Neural cell (in vitro differentiated cells): ENCODE data around the gene FBXO21. TPM values are rescaled to one million over a fixed set of nuclear protein-coding genes. Genes with fewer than 3 reads are reported as not detected.

Experiments used
- H2AFZ ChIP-seq: fragments of 200-600, 300-800 bp; sonication (generic), shearing (Covaris generic); 2 replicates; pipeline ENCODE4 v1.6.0; 2014; ENCODE audit warnings: low read depth, mild to moderate bottlenecking, antibody characterized with exemption, low read length, moderate library complexity
- H3F3A ChIP-seq: fragments of 200-600 bp; shearing (Covaris generic); 2 replicates; pipeline ENCODE4 v1.6.1; 2016; ENCODE audit warnings: mild to moderate bottlenecking, moderate library complexity, mixed read lengths, antibody characterized with exemption, low read length; ENCODE audit not compliant: insufficient read depth, poor library complexity, severe bottlenecking
- H3K27ac ChIP-seq: fragments of 200-600, 300-800 bp; sonication (generic), shearing (Covaris generic); 2 replicates; pipeline ENCODE4 v1.5.1; 2014; ENCODE audit warnings: mild to moderate bottlenecking, low read length, moderate library complexity
- H3K27me3 ChIP-seq: fragments of 300-800, 200-600 bp; sonication (generic), shearing (Covaris generic); 2 replicates; pipeline ENCODE4 v1.6.0; 2014; ENCODE audit warnings: mild to moderate bottlenecking, low read depth, low read length, moderate library complexity; ENCODE audit not compliant: insufficient read depth
- H3K36me3 ChIP-seq: fragments of 300-800, 200-600 bp; sonication (generic), shearing (Covaris generic); 2 replicates; pipeline ENCODE4 v1.5.1; 2014; ENCODE audit warnings: mild to moderate bottlenecking, antibody characterized with exemption, low read length, moderate library complexity; ENCODE audit not compliant: insufficient read depth
- H3K4me2 ChIP-seq: fragments of 300-800, 200-600 bp; sonication (generic), shearing (Covaris generic); 2 replicates; pipeline ENCODE4 v1.6.0; 2014; ENCODE audit warnings: mild to moderate bottlenecking, low read length
- H3K4me3 ChIP-seq: fragments of 300-800, 200-600 bp; sonication (generic), shearing (Covaris generic); 2 replicates; pipeline ENCODE4 v1.5.1; 2014; ENCODE audit warnings: mild to moderate bottlenecking, low read length, moderate library complexity
- H3K79me2 ChIP-seq: fragments of 200-600 bp; shearing (Covaris generic); replicated peaks from 2 replicates; pipeline ENCODE4 v1.6.0; 2014; ENCODE audit warnings: mild to moderate bottlenecking, low read length, moderate library complexity; ENCODE audit not compliant: insufficient read depth
- H3K9ac ChIP-seq: fragments of 300-800, 200-600 bp; sonication (generic), shearing (Covaris generic); 2 replicates; pipeline ENCODE4 v1.6.1; 2016; ENCODE audit warnings: mild to moderate bottlenecking, low read length, mixed read lengths
- H3K9me2 ChIP-seq: fragments of 200-600 bp; shearing (Covaris generic); 2 replicates; pipeline ENCODE4 v1.6.1; 2016; ENCODE audit warnings: mild to moderate bottlenecking, low read length, mixed read lengths; ENCODE audit not compliant: insufficient read depth
- H3K9me3 ChIP-seq: fragments of 200-600, 300-800 bp; sonication (generic), shearing (Covaris generic); 2 replicates; pipeline ENCODE4 v1.6.1; 2016; ENCODE audit warnings: mild to moderate bottlenecking, mixed run types, low read length, moderate library complexity, mixed read lengths
- H4K20me1 ChIP-seq: fragments of 200-600 bp; shearing (Covaris generic); 2 replicates; pipeline ENCODE4 v1.6.1; 2016; ENCODE audit warnings: mild to moderate bottlenecking, mixed run types; ENCODE audit not compliant: insufficient read depth
- EP300 ChIP-seq: fragments of 450-650 bp; conservative IDR thresholded peaks from 2 replicates; pipeline ENCODE4 v1.6.1; 2014; ENCODE audit warnings: antibody characterized with exemption, mild to moderate bottlenecking, moderate library complexity; ENCODE audit not compliant: poor library complexity, severe bottlenecking
- EZH2 ChIP-seq: fragments of 200-600, 300-800 bp; shearing (Covaris generic), sonication (generic); IDR thresholded peaks from 2 replicates; pipeline ENCODE4 v1.6.1; 2014; ENCODE audit warnings: antibody characterized with exemption, low read length, borderline replicate concordance, mild to moderate bottlenecking; ENCODE audit not compliant: insufficient read depth, poor library complexity, severe bottlenecking
- MXI1 ChIP-seq: fragments of 450-650 bp; conservative IDR thresholded peaks from 2 replicates; pipeline ENCODE4 v1.6.1; 2014; ENCODE audit warnings: antibody characterized with exemption, mild to moderate bottlenecking; ENCODE audit not compliant: poor library complexity, severe bottlenecking
- POLR2AphosphoS5 ChIP-seq: IDR thresholded peaks from 2 replicates; pipeline ENCODE4 v1.6.1; 2012
- RAD21 ChIP-seq: fragments of 450-650 bp; conservative IDR thresholded peaks from 2 replicates; pipeline ENCODE4 v1.6.1; 2014; ENCODE audit warnings: antibody characterized with exemption, mild to moderate bottlenecking, moderate library complexity
- REST ChIP-seq: IDR thresholded peaks from 2 replicates; pipeline ENCODE4 v1.6.1; 2012; ENCODE audit warnings: borderline replicate concordance
- SMC3 ChIP-seq: fragments of 450-650 bp; conservative IDR thresholded peaks from 2 replicates; pipeline ENCODE4 v1.6.1; 2014; ENCODE audit warnings: antibody characterized with exemption, mild to moderate bottlenecking, moderate library complexity; ENCODE audit not compliant: poor library complexity
- TAF1 ChIP-seq: IDR thresholded peaks from 2 replicates; pipeline ENCODE4 v1.6.1; 2012; ENCODE audit warnings: low read depth
- polyA plus RNA-seq: library from polyadenylated mRNA; depleted of rRNA; stranded (reverse); fragments of >200 nt; gene quantifications from 2 replicates; pipeline ENCODE4 v1.2.3, GENCODE V29; 2014
- TF ChIP-seq, protein P1 (sequence below): fragments of 450-650 bp; IDR thresholded peaks from 2 replicates; pipeline ENCODE4 v1.5.1; 2014; ENCODE audit warnings: antibody characterized with exemption, mild to moderate bottlenecking, moderate library complexity; ENCODE audit not compliant: poor library complexity, severe bottlenecking

FBXO21 gene
- polyA plus RNA-seq, 1 donor from 2014 or later: 127 TPM

DNA sequence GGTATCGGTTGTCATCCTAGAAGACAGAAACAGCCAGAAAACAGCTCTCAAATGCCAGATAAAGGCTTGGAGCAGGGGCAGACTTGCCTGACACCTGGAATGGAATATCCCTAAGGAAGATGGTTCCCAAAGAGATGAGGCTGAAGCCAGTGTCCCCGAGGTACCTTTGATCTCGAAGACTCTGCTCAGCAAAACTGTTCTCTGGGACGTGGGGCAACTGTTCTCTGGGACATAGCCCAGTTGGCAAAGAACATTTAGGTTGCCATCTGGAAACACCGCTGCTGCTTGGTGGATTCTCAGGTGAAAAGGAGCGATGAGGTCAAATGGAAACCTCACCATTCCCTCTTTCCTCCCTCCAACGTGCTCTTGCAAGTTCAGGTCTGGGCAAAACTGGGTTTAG lies 27.9 kb upstream of the FBXO21 start:
- H4K20me1 ChIP-seq: no peaks in the 10 kb centered on the region
- no peak overlapping the region for H3K4me3 ChIP-seq
- no peaks in the 10 kb centered on the region for H3K9me2 ChIP-seq
- TF ChIP-seq RAD21 (no peak), REST (no peak), POLR2AphosphoS5 (no peak), TAF1 (no peak), SMC3 (no peak), EZH2 (no peak), EP300 (no peak), MXI1 (no peak)
- TF ChIP-seq, protein P1, sequence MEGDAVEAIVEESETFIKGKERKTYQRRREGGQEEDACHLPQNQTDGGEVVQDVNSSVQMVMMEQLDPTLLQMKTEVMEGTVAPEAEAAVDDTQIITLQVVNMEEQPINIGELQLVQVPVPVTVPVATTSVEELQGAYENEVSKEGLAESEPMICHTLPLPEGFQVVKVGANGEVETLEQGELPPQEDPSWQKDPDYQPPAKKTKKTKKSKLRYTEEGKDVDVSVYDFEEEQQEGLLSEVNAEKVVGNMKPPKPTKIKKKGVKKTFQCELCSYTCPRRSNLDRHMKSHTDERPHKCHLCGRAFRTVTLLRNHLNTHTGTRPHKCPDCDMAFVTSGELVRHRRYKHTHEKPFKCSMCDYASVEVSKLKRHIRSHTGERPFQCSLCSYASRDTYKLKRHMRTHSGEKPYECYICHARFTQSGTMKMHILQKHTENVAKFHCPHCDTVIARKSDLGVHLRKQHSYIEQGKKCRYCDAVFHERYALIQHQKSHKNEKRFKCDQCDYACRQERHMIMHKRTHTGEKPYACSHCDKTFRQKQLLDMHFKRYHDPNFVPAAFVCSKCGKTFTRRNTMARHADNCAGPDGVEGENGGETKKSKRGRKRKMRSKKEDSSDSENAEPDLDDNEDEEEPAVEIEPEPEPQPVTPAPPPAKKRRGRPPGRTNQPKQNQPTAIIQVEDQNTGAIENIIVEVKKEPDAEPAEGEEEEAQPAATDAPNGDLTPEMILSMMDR: no peak
- no peaks in the 10 kb centered on the region for H3K9me3 ChIP-seq
- no peaks in the 10 kb centered on the region for H3K27me3 ChIP-seq
- H3K9ac ChIP-seq: no peak overlapping the region
- H3K79me2 ChIP-seq: no peaks in the 10 kb centered on the region
- no peaks in the 10 kb centered on the region for H3K36me3 ChIP-seq
- H3K27ac ChIP-seq: no peak overlapping the region
- H3K4me2 ChIP-seq: no peak overlapping the region
- H2AFZ ChIP-seq: no peak overlapping the region
- no peaks in the 10 kb centered on the region for H3F3A ChIP-seq

GRCh38 chr12:117216686-117217085 lies 26.4 kb upstream of the FBXO21 start:
- no peak overlapping the region for H3K27ac ChIP-seq
- no peaks in the 10 kb centered on the region for H3K9me3 ChIP-seq
- H3K27me3 ChIP-seq: no peaks in the 10 kb centered on the region
- no peak overlapping the region for H3K4me3 ChIP-seq
- H3K36me3 ChIP-seq: no peaks in the 10 kb centered on the region
- no peaks in the 10 kb centered on the region for H3K9me2 ChIP-seq
- TF ChIP-seq EP300 (no peak), POLR2AphosphoS5 (no peak)
- H3K4me2 ChIP-seq: no peak overlapping the region
- H3K79me2 ChIP-seq: no peaks in the 10 kb centered on the region
- H3K9ac ChIP-seq: no peak overlapping the region
- no peak overlapping the region for H2AFZ ChIP-seq
- no peaks in the 10 kb centered on the region for H3F3A ChIP-seq
- no peaks in the 10 kb centered on the region for H4K20me1 ChIP-seq

DNA sequence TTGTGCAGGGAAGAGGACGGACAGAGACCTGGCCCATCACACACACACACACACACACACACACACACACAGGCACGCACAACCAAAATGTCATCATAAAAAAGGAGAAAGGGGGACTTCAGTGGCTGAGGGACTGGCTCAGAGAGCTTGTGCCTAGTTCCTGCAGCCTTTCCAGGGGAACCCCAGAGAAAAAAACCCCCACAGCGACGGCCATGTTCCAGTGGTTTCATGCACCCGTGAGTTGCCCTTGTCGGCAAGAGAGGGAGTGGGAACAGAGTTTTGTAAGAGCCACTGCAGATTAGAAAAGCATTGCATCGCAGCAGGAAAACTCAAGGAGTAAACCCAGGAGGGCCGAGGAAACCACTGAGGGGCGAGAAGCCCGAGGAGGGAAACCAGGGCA lies 24.5 kb upstream of the FBXO21 start:
- no peak for TF ChIP-seq TAF1
- no peak for TF ChIP-seq EP300
- TF ChIP-seq, protein P1: no peak
- no peak for TF ChIP-seq SMC3
- no peak for TF ChIP-seq POLR2AphosphoS5
- TF ChIP-seq EZH2: no peak
- no peak for TF ChIP-seq MXI1
- no peak for TF ChIP-seq REST
- TF ChIP-seq RAD21: no peak
- Histone ChIP-seq H3K9me3 (no peaks in the 10 kb centered on the region), H4K20me1 (no peaks in the 10 kb centered on the region), H3K9me2 (no peaks in the 10 kb centered on the region), H3K4me3 (no peak overlapping the region), H3F3A (no peaks in the 10 kb centered on the region), H3K36me3 (no peaks in the 10 kb centered on the region), H3K27ac (no peak overlapping the region), H2AFZ (no peak overlapping the region), H3K9ac (no peak overlapping the region), H3K27me3 (no peaks in the 10 kb centered on the region), H3K79me2 (no peaks in the 10 kb centered on the region), H3K4me2 (no peak overlapping the region)
